Activated CD4-positive, alpha-beta T cell treated with anti-CD3 and anti-CD28 coated beads, Interleukin-2, amount 50 U/mL, for 16 hours (primary cell): ENCODE data around the gene ZNF827.
A peak's percentile ranks its signal among the peaks of the same experiment; 100 is the strongest.

Experiments
- DNase-seq: peaks from one replicate; pipeline ENCODE4 v3.0.0-alpha.2; 2020

Gene ZNF827

GRCh38 chr4:145861336-145862318, 77.0 kb downstream of the ZNF827 start:
- no peak for DNase-seq

- DNase-seq, result no peak
Observed at GRCh38 chr4:145860897-145861296, 77.7 kb downstream of the ZNF827 start.

GRCh38 chr4:145860446-145860845, 78.2 kb downstream of the ZNF827 start:
- DNase-seq, result no peak

GRCh38 chr4:145859926-145860325, 78.7 kb downstream of the ZNF827 start:
- DNase-seq, result no peak

GRCh38 chr4:145859426-145859825, 79.2 kb downstream of the ZNF827 start:
- no peak for DNase-seq

GRCh38 chr4:145852256-145852839, 86.3 kb downstream of the ZNF827 start:
- no peak for DNase-seq

- no peak for DNase-seq
Observed at GRCh38 chr4:145851511-145852201, 87.0 kb downstream of the ZNF827 start.

GRCh38 chr4:145847764-145848163, 90.9 kb downstream of the ZNF827 start:
- DNase-seq, result no peak

- no peak for DNase-seq
Observed at GRCh38 chr4:145845118-145845517, 93.5 kb downstream of the ZNF827 start.

GRCh38 chr4:145843639-145844038, 95.0 kb downstream of the ZNF827 start:
- no peak for DNase-seq

- DNase-seq, result no peak
Observed at GRCh38 chr4:145843148-145843547, 95.5 kb downstream of the ZNF827 start.

GRCh38 chr4:145842224-145842887, 96.3 kb downstream of the ZNF827 start:
- DNase-seq, result no peak

GRCh38 chr4:145840801-145841200, 97.8 kb downstream of the ZNF827 start:
- DNase-seq, result no peak

- peak; percentile 66 for DNase-seq
Observed at GRCh38 chr4:145840162-145840768, 98.4 kb downstream of the ZNF827 start.

GRCh38 chr4:145839151-145839550, 99.5 kb downstream of the ZNF827 start:
- DNase-seq, result no peak

GRCh38 chr4:145832384-145832783, 106.2 kb downstream of the ZNF827 start:
- peak; percentile 70 for DNase-seq

GRCh38 chr4:145830699-145831098, 107.9 kb downstream of the ZNF827 start:
- DNase-seq, result peak; percentile 44

GRCh38 chr4:145829629-145830395, 108.8 kb downstream of the ZNF827 start:
- peak; percentile 69 for DNase-seq

GRCh38 chr4:145828802-145829485, 109.7 kb downstream of the ZNF827 start:
- peak; percentile 87 for DNase-seq

GRCh38 chr4:145827885-145828284, 110.7 kb downstream of the ZNF827 start:
- no peak for DNase-seq

- no peak for DNase-seq
Observed at GRCh38 chr4:145825255-145825654, 113.4 kb downstream of the ZNF827 start.
